Stimulated activated CD8-positive, alpha-beta memory T cell treated with anti-CD3 and anti-CD28 coated beads, Interleukin-4, amount 100 ng/mL, for 4 hours (primary cell): ENCODE measurements around the gene PLEKHG4.
A peak's percentile ranks its signal among the peaks of the same experiment; 100 is the strongest.

Experiments
- DNase-seq, 2 donors: peaks; one replicate each; pipeline ENCODE4 v3.0.0-alpha.2; 2020; ENCODE audit warnings: low read depth in 2 of 2, low spot score in 1 of 2

PLEKHG4 gene, protein sequence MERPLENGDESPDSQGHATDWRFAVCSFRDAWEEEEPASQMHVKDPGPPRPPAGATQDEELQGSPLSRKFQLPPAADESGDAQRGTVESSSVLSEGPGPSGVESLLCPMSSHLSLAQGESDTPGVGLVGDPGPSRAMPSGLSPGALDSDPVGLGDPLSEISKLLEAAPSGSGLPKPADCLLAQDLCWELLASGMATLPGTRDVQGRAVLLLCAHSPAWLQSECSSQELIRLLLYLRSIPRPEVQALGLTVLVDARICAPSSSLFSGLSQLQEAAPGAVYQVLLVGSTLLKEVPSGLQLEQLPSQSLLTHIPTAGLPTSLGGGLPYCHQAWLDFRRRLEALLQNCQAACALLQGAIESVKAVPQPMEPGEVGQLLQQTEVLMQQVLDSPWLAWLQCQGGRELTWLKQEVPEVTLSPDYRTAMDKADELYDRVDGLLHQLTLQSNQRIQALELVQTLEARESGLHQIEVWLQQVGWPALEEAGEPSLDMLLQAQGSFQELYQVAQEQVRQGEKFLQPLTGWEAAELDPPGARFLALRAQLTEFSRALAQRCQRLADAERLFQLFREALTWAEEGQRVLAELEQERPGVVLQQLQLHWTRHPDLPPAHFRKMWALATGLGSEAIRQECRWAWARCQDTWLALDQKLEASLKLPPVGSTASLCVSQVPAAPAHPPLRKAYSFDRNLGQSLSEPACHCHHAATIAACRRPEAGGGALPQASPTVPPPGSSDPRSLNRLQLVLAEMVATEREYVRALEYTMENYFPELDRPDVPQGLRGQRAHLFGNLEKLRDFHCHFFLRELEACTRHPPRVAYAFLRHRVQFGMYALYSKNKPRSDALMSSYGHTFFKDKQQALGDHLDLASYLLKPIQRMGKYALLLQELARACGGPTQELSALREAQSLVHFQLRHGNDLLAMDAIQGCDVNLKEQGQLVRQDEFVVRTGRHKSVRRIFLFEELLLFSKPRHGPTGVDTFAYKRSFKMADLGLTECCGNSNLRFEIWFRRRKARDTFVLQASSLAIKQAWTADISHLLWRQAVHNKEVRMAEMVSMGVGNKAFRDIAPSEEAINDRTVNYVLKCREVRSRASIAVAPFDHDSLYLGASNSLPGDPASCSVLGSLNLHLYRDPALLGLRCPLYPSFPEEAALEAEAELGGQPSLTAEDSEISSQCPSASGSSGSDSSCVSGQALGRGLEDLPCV

DNA sequence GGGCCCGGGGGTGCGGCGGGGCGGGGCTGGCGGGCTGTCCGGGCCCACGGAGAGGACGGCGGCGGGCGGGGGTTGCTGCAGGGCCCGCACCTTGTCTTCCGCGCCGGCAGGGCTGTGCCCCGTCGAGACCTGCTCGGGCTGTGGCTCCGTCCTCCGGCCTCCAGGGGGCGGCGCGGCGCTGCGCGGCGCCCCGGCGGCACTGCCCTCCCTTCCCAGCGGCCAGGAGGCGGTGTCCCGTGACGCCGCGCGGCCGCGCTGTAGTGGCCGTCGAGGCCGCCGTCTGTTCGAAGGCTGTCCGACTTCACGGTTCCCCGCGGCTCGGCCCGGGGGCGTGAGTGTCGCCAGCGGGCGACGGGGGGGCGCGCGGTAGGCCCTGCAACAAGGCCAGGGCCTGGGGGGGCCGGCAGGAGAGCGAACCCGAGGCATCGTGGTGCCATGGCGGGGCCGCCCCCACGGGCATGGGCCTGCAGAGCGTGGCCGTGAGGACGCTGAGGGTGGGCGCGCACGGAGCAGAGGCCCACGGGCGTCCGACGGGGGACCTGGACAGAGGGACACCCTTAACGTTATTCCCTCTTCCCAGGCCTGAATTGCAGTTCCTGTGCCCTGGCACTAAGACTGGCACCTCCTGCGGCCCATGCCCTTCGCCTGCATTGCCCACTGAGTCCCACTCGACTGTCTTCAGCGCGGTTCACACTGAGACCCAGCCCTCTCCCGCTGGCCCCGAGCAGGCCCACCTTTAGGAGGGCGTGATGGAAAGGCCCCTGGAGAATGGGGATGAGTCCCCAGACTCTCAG, at the start of gene PLEKHG4:
TSS of gene PLEKHG4 (plus strand) at position 237 of the 794 bp plus-strand sequence. CDS start at position 750, 513 bp downstream.
- DNase-seq: peak; percentile 46 to 60

DNA sequence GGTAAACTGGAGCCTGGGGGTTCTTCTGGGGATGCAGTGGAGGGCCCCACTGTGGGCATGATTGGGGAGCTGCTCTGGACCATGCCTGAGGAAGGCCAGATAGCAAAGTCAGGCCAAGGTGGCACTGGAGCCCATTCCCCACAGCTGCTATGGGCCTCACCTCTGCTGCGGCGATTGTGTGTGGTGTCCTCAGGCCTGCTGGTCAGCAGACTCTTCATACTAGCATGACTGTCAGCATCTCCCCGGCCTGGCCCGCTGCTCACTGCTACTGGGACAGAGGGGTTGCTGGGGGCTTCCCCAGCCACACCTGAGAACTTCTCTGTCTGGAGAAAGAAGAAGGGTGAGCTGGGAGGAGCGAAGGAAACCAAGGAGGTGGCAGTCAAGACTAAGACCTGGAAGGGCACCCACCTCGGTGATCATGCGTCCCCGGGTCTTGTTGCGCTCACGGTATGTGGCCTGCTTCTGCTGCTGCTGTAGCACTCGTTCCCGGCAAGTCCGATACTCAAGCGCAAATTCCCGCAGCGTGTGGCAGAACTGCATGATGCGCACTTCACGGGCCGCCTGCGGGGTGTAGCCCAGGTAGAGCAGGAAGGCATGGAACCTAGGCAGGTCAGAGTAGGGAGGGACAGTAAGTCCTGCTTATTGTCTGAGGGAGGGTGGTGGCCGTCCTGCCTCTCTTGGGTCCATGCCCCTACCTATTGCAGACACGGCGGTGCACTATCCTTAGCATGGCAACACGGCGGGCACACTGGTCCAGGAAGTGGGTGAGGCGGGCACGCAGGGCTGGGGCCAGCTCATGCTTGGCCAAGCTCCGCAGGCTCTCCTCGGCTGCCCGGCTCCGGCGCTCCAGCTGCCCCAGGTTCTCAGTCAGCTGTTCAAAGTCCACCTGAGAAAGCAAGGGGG, 49.2 kb upstream of the PLEKHG4 start:
- DNase-seq: no peak

DNA sequence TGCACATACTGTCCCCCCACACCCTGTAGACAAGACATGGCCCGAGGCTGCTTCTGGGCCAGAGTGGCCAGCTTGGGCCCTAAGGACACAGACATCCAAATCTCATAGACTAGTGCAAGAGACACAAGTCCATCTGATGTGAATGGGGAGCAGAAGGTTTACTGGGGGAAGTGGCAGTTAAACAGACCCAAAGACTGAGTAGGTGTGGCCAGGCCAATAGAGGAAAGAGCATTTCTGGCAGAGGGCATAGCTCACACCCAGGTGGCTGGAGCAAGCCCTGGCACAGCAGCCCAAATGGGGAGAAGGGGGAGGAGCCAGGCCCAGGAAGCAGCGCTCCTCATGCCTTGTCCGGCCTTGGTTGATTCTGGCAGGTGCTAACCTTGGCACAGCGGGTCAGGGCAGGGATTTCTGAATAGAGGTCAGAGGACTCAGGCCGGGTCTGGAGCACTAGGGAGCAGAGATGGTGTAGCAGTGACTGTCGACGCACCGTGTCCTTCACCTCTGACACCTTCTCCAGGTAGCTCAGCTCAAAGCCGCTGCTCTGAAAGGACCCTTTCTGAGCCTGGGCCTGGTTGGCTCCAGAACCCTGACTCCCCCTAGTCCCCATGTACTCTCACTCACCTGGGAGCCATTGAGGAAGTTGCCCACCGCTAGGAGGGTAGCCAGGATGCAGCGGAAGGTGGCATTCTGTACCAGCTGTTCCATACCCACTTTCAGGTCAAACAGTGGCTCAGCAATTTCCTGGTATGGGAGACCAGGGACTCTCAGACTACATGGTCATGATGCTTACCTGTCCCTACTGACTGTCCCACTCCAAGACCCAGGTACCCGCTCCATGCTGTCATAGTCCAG, 48.3 kb upstream of the PLEKHG4 start:
- DNase-seq: no peak

DNA sequence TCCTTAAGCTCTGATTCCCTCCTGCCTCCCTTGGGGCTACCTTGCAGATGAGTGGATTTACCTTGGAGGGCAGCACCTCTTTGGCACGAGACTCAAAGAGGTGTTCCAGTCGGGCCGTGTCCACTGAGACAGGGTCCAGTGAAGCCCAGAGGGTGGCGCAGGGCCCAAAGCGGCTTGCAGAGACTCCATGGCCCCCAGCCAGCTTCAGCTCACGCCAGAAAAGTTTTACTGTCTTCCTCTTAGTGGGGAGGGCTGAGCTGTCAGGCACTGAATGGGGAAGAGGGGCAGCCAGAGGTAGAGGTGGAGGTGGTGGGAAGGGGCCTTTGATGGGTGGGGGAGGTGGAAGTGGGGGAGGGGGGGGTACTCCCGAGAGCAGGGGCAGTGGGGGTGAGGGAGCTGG, 45.7 kb upstream of the PLEKHG4 start:
- DNase-seq: no peak

DNA sequence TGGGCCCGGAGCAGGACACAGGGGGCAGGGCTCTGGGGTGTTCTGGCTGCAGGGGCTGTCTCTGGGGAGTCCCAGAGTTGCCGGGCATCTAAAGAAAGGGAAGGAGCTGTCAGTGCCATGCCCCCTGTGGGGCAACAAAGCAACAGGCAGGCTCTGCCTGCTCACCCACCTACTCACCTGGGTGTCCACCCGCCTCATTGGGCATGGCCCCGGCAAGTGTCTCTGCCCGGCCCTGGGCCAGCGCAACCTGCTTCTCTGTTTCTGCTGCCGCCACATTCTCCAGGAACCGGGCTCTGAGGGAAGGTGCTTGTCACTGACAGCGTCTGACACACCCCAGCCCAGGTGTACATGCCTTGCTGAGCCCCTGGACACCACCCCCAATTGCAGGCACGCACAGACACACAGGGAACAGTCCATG, 45.1 kb upstream of the PLEKHG4 start:
- no peak for DNase-seq

- no peak for DNase-seq
These were observed 43.3 kb upstream of the PLEKHG4 start for GRCh38 chr16:67235816-67236562.

DNA sequence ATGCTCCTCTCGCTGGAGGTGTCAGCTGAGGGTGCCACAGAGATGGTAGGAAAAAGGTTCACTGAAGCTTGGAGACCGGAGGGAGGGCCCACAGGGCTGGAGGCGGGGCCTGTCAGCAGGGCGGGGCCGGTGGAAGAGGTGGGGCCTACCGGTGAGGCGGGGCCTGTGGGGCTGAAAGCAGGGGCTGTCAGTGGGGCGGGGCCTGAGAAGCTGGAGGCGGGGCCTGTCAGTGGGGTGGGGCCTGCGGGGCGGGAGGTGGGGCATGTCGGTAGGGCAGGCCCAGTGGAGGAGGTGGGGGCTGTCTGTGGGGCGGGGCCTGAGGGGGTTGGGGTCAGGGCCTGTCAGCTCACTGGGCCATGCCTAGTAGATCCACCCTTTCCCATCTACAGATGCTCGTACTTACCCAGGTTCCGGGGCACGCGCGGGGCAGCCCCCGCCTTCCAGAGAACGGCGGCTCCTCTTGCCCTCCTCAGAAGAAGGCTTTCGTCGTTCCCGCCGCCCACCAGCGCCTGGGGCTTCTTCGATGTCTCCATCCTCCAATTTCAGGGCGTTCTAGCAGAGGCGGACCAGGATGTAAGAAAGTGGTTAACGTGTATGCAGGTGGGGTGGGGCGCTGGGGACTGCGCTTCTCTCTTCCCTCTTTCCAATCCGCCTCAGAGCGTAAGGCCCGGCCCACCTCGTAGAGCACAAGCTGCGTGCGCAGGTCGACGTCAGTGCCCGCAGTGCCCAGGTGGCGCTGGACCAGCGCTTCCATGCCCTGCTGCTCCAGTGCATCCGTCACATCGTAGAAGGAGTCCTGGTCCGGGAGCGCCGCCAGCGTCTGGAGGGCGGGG, 42.6 kb upstream of the PLEKHG4 start:
- DNase-seq: peak in 1 of 2 donors; percentile 27

DNA sequence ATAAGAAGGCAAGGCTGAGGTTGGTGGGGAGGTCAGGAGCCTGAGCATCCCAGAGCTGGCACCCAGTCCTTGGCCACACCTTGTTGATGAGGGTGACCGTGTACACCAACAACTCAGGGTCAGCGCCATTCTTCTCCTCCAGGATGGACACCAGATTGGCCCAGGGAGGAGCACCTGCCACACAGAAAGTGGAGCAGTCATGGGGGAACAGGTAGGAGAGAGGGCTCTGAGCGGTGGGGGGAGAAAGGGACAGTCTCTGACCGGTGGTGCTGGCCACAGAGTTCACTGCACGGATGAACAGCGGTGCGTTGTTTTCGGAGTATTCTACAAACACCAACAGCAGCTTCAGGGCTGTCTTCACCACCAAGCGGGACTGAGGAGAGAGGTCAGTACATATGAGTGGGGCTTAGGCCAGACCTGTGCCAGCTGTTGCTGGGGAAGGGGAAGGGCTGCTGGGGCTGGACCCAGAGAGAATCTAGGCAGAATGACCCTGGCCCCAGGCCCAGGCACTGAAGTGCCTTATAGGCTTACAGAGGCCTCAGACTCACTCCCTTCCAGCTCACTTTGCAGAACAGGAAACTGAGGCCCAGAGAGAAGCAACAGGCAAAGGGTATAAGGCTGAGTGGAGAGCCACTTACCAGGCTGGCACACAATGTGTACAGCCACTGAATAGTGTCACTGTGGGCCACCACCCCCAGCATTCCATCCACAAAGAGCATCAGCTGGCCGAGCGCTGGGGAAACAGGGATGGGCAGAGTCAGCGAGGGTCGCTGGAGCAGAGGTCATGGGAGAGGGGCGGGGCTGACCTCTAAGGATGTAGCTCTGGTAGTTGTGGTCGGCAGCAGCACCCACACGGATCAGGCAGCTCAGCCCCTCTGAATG, 41.7 kb upstream of the PLEKHG4 start:
- DNase-seq: no peak

DNA sequence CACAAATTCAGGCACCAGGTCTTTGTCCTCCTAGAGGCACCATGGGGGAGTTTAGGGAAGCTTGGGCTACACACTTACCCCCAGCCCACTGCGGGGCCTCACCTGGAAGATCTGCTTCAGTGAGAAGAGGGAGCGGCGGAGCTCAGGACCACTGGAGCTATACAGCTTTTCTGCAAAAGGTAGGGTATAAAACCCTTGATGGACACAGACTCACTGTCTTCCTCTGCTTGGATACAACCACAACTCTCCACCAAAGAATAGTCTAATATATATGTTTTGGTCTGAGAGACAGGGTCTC, 41.1 kb upstream of the PLEKHG4 start:
- DNase-seq: no peak

DNA sequence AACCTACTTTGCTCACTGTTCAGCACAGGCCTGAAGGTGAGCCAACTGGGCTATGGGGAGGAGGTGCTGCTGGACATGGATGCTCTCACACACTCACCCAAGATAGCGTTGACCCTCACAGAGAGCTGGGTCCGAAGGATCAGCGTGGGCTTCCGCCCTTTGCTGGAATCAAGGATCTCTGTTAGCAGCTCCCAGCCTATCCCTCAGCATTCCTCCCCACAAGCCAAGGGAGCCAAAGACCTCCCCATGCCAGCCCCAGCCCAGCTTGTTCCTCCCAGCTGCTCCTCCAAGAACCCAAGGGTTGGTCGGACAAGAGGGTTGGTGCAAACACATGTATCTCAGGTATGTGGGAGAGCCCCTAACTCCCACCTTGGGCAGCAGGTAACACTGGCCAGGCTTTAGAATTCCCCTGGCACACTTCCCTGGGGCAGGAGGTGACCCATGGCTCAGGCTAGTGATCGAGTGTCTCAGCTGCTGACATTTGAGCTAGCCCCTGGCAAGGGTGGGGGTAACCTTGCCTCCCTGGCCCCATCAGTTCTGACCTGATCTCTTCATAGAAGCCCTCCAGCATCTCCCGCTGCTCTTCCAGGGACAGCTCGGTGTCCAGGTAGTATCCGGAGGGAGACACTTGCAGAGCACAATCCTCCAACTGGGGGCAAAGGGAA, 40.4 kb upstream of the PLEKHG4 start:
- DNase-seq: no peak

DNA sequence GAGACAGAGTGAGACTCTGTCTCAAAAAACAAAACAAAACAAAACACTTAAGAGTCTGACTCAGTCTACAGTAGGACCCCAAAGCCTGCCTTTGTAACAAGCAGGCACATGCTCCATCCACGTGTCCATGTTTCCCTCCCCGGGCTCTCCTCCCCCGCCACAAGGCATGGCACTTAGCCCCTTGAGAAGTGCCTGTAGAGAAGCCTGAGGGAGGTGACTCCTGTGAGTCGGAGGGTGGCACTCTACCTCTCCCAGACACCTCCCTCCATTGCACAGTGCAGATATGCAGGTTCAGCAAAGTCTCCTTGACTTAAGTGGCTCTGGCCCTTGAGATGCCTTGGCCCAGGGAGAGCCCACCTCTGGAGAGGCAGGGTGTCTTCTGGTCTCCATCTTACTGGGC, 38.8 kb upstream of the PLEKHG4 start:
- no peak for DNase-seq

- DNase-seq: no peak
These were observed 38.1 kb upstream of the PLEKHG4 start for GRCh38 chr16:67241008-67241900.

- no peak for DNase-seq
These were observed 37.1 kb upstream of the PLEKHG4 start for GRCh38 chr16:67242138-67242730.

DNA sequence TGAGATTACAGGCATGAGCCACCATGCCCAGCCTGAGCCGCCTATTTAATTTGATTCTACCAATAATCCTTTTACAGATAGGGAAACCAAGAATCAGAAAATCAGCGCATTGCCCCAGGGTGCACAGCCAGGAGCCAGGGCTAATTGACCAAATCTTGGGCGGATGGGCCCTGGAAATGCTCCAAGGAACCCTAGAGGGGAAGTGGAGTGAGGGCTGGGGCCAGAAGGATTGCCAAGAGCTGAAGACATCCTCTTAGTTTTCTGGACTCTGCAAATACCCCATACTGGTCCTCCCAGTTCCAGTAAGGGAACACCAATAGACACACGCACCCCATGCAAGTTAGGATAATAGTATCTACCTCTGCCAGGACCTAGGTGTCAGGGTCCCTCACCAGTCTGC, 35.9 kb upstream of the PLEKHG4 start:
- DNase-seq: no peak
